GM18499 (cell line): ENCODE measurements around the gene HPX.
A peak's percentile ranks its signal among the peaks of the same experiment; 100 is the strongest.

Experiments used
- ATAC-seq: cut with Tn5 transposase; IDR thresholded peaks from one replicate; pipeline ENCODE4 v1.9.1; 2021; ENCODE audit warnings: moderate number of reproducible peaks; ENCODE audit not compliant: insufficient read depth, unreplicated experiment

HPX gene

GRCh38 chr11:6440906-6441358 is at the start of gene HPX:
HPX (minus strand) TSS chr11:6440987; CDS start chr11:6440963, 24 bp downstream.
- no peak for ATAC-seq

- no peak for ATAC-seq
These were observed 48.5 kb upstream of the HPX start for GRCh38 chr11:6489306-6489705.

GRCh38 chr11:6488821-6489220 is 48.0 kb upstream of the HPX start:
- ATAC-seq = no peak

- ATAC-seq = no peak
These were observed 47.6 kb upstream of the HPX start for GRCh38 chr11:6488342-6488741.

GRCh38 chr11:6486938-6487337 is 46.2 kb upstream of the HPX start:
- no peak for ATAC-seq

- no peak for ATAC-seq
These were observed 45.5 kb upstream of the HPX start for GRCh38 chr11:6486256-6486655.

GRCh38 chr11:6485661-6486060 is 44.9 kb upstream of the HPX start:
- ATAC-seq = no peak

GRCh38 chr11:6483015-6483414 is 42.2 kb upstream of the HPX start:
- no peak for ATAC-seq

- no peak for ATAC-seq
These were observed 41.7 kb upstream of the HPX start for GRCh38 chr11:6482441-6482840.

GRCh38 chr11:6481924-6482275 is 41.1 kb upstream of the HPX start:
- ATAC-seq = no peak

GRCh38 chr11:6481012-6481923 is 40.5 kb upstream of the HPX start, which contains the start of the genes ARFIP2 and TIMM10B:
ARFIP2 (minus strand) TSS chr11:6481331; CDS start chr11:6480421, 910 bp downstream.
TIMM10B (plus strand) TSS chr11:6481501; CDS start chr11:6481517, 16 bp downstream.
- ATAC-seq = peak; percentile 95

GRCh38 chr11:6480299-6480914 is 39.6 kb upstream of the HPX start:
- ATAC-seq = no peak

- ATAC-seq = no peak
These were observed 35.8 kb upstream of the HPX start for GRCh38 chr11:6476571-6476970.

- ATAC-seq = no peak
These were observed 35.1 kb upstream of the HPX start for GRCh38 chr11:6475936-6476335.

GRCh38 chr11:6474806-6475500 is 34.2 kb upstream of the HPX start:
- no peak for ATAC-seq

- no peak for ATAC-seq
These were observed 33.6 kb upstream of the HPX start for GRCh38 chr11:6474413-6474792.

- no peak for ATAC-seq
These were observed 32.9 kb upstream of the HPX start, which contains the start of gene TRIM3 for GRCh38 chr11:6473451-6474412. TRIM3 (minus strand) TSS chr11:6473941; CDS start chr11:6465695, 8,246 bp downstream.

GRCh38 chr11:6472934-6473333 is 32.1 kb upstream of the HPX start:
- ATAC-seq = no peak

- ATAC-seq = no peak
These were observed 28.8 kb upstream of the HPX start for GRCh38 chr11:6469599-6469998.
